ENCODE measurements around the gene SH3RF3.

Gene SH3RF3

DNA sequence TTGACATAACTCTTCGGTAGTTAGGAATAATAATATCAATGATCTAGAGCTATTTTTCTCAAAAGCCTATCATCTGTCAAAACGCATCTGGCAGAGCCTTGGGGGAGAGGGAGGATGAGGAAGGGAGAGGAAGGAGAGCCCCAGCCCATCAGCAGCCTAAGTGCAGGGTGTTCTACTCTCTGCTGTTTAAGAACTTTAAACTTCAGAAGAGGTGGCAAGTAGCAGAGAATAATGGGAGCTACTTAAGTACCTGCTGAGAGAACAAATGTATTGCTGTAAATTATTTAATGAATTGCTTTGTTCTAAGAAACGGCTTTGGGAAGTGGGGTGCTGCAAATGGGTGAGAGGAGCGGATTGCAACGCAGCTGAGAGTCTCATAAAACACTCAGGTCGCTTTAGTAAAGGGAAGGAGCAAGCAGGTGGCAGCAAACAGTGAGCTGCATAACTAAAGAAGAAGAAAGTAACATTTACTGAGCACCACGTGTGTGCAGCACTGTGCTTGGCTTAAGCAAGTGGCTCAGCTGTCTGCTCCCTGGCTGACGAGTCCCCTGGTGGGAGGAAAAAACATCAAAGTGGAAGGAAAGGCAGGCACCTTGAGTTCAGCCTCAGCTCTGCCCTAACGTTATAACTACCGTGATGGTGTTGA, 26.3 kb upstream of the SH3RF3 start:
- Histone ChIP-seq H3K9ac (no peak overlapping the region), H3K4me2 (ENCODE audit: low read length) (no peak overlapping the region), H3K4me1 (no peaks in the 10 kb centered on the region), H3K36me3 (ENCODE audit: control insufficient read depth, insufficient read depth, low read length) (no peaks in the 10 kb centered on the region), H3K4me3 (ENCODE audit: low read depth, low read length) (no peak overlapping the region), H2AFZ (no peak overlapping the region), H3K9me3 (ENCODE audit: control insufficient read depth, low read length) (no peaks in the 10 kb centered on the region), H3K27ac (no peak overlapping the region), H3K79me2 (no peaks in the 10 kb centered on the region), H3K27me3 (ENCODE audit: control insufficient read depth, insufficient read depth, low read length) (no peaks in the 10 kb centered on the region)
- TF ChIP-seq, protein P1, sequence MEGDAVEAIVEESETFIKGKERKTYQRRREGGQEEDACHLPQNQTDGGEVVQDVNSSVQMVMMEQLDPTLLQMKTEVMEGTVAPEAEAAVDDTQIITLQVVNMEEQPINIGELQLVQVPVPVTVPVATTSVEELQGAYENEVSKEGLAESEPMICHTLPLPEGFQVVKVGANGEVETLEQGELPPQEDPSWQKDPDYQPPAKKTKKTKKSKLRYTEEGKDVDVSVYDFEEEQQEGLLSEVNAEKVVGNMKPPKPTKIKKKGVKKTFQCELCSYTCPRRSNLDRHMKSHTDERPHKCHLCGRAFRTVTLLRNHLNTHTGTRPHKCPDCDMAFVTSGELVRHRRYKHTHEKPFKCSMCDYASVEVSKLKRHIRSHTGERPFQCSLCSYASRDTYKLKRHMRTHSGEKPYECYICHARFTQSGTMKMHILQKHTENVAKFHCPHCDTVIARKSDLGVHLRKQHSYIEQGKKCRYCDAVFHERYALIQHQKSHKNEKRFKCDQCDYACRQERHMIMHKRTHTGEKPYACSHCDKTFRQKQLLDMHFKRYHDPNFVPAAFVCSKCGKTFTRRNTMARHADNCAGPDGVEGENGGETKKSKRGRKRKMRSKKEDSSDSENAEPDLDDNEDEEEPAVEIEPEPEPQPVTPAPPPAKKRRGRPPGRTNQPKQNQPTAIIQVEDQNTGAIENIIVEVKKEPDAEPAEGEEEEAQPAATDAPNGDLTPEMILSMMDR (IDR thresholded peaks at IDR 0.05): no peak

DNA sequence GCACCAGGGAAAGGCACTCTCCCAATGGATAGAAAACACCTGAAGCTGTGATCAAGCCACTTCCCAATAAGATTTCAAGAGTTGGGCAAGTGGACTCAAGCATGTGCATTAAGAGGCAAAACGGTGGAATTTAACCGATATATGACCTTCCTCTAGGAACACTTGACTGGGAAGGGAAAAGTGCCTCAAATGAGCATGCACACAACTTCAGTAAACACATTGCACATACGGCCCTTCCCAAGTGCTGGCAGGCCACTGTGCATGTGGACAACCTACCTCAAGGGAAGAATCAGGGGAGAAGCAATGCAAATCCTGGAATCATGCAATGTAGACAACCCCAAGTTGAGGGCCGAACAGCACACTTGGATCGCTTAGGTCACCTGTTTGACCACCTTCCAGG, 23.9 kb upstream of the SH3RF3 start:
- Histone ChIP-seq H3K4me1 (no peaks in the 10 kb centered on the region), H3K9me3 (ENCODE audit: control insufficient read depth, low read length) (no peaks in the 10 kb centered on the region), H2AFZ (no peak overlapping the region), H3K79me2 (no peaks in the 10 kb centered on the region), H3K4me2 (ENCODE audit: low read length) (no peak overlapping the region), H3K4me3 (ENCODE audit: low read depth, low read length) (no peak overlapping the region), H3K27me3 (ENCODE audit: control insufficient read depth, insufficient read depth, low read length) (no peaks in the 10 kb centered on the region), H3K27ac (no peak overlapping the region), H3K36me3 (ENCODE audit: control insufficient read depth, insufficient read depth, low read length) (no peaks in the 10 kb centered on the region), H3K9ac (no peak overlapping the region)
- TF ChIP-seq, protein P1 (IDR thresholded peaks at IDR 0.05): no peak

DNA sequence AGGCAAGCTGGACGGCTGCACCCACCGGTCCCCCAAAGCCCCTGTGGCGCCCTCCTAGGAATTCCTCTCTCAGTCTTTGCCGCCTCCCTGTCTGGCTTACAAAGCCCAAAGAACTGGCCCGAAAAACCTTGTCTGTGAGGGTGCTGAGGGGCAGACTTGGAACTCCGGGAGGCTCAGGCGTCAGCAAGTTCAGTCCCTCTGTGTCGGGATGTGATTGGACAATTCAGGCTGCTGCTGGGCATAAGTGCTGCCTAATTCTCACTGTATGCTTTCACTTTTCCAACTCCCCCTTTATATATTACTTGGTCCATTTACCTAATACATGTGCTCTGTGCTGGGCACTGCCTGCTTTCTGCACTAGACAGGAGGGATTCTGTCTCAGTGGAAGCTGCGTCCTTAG, 20.3 kb upstream of the SH3RF3 start:
- Histone ChIP-seq H3K4me1 (no peaks in the 10 kb centered on the region), H3K27me3 (ENCODE audit: control insufficient read depth, insufficient read depth, low read length) (no peaks in the 10 kb centered on the region), H2AFZ (no peak overlapping the region), H3K79me2 (no peaks in the 10 kb centered on the region), H3K36me3 (ENCODE audit: control insufficient read depth, insufficient read depth, low read length) (no peaks in the 10 kb centered on the region), H3K4me3 (ENCODE audit: low read depth, low read length) (no peak overlapping the region), H3K27ac (no peak overlapping the region), H3K9ac (no peak overlapping the region), H3K4me2 (ENCODE audit: low read length) (no peak overlapping the region), H3K9me3 (ENCODE audit: control insufficient read depth, low read length) (no peaks in the 10 kb centered on the region)
- TF ChIP-seq, protein P1 (IDR thresholded peaks at IDR 0.05): no peak

DNA sequence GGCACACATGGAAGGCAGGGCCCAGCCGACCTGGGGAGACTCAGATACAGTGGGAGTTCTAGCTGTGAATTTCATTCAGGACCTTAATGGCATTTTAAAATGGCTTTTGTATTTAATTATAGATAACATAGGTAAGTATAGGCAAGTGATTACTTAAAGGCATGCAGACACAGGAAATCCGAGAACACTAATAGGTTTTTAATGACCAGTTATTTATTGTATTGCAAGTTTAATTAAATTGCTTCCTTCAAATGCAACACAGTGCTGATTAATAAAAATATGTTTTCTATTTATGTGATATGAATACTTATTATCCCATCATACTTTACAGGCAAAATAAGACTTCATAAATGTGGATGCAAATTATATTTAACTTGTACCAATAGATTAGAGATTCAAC, 19.7 kb upstream of the SH3RF3 start:
- H3K79me2 ChIP-seq: no peaks in the 10 kb centered on the region
- H3K27ac ChIP-seq: no peak overlapping the region

More for the DNA sequence above, 19.7 kb upstream of the SH3RF3 start:
- Histone ChIP-seq H3K9me3 (ENCODE audit: control insufficient read depth, low read length) (no peaks in the 10 kb centered on the region), H3K36me3 (ENCODE audit: control insufficient read depth, insufficient read depth, low read length) (no peaks in the 10 kb centered on the region), H3K4me3 (ENCODE audit: low read depth, low read length) (no peak overlapping the region), H2AFZ (no peak overlapping the region), H3K4me2 (ENCODE audit: low read length) (no peak overlapping the region), H3K9ac (no peak overlapping the region), H3K27me3 (ENCODE audit: control insufficient read depth, insufficient read depth, low read length) (no peaks in the 10 kb centered on the region), H3K4me1 (no peaks in the 10 kb centered on the region)
- TF ChIP-seq, protein P1 (IDR thresholded peaks at IDR 0.05): no peak
